Neural crest cell (in vitro differentiated cells): ENCODE data around the gene SEC14L5. TPM values are rescaled to one million over a fixed set of nuclear protein-coding genes. Genes with fewer than 3 reads are reported as not detected.
A peak's percentile ranks its signal among the peaks of the same experiment; 100 is the strongest.
"Not testable (repeated sequence)": the region's sequence is repeated elsewhere in the genome, so short reads cannot be mapped to it uniquely, and the experiment has no call there.

Source experiments
- DNase-seq: peaks from one replicate; pipeline ENCODE4 v3.0.0; 2021; ENCODE audit warnings: low read depth, mixed read lengths, low spot score
- H3K27ac Mint-ChIP-seq: one replicate; pipeline ENCODE4 v1.8.0; 2021; ENCODE audit warnings: mild to moderate bottlenecking, mixed read lengths; ENCODE audit not compliant: unreplicated experiment
- H3K27me3 Mint-ChIP-seq: 2 replicates; pipeline ENCODE4 v1.8.0; 2021; ENCODE audit warnings: low read depth, mild to moderate bottlenecking, mixed read lengths
- H3K36me3 Mint-ChIP-seq: 2 replicates; pipeline ENCODE4 v1.8.0; 2021; ENCODE audit warnings: low read depth, mild to moderate bottlenecking, mixed read lengths
- H3K4me1 Mint-ChIP-seq: 2 replicates; pipeline ENCODE4 v1.8.0; 2021; ENCODE audit warnings: mixed read lengths
- H3K4me3 Mint-ChIP-seq: one replicate; pipeline ENCODE4 v1.8.0; 2021; ENCODE audit warnings: mild to moderate bottlenecking, mixed read lengths
- H3K9me3 Mint-ChIP-seq: 2 replicates; pipeline ENCODE4 v1.8.0; 2021; ENCODE audit warnings: mixed read lengths
- total RNA-seq: library from RNA; stranded (reverse); gene quantifications from 2 replicates; pipeline ENCODE4 v1.2.1, GENCODE V29; 2021
- TF ChIP-seq, protein P1 (sequence below): fragments of 200-600 bp; sonication (generic); conservative IDR thresholded peaks from 2 replicates; pipeline ENCODE4 v1.5.0; 2021; ENCODE audit warnings: antibody characterized with exemption, mild to moderate bottlenecking

SEC14L5 gene
- total RNA-seq, 1 donor from 2014 or later, result 0.68 TPM

DNA sequence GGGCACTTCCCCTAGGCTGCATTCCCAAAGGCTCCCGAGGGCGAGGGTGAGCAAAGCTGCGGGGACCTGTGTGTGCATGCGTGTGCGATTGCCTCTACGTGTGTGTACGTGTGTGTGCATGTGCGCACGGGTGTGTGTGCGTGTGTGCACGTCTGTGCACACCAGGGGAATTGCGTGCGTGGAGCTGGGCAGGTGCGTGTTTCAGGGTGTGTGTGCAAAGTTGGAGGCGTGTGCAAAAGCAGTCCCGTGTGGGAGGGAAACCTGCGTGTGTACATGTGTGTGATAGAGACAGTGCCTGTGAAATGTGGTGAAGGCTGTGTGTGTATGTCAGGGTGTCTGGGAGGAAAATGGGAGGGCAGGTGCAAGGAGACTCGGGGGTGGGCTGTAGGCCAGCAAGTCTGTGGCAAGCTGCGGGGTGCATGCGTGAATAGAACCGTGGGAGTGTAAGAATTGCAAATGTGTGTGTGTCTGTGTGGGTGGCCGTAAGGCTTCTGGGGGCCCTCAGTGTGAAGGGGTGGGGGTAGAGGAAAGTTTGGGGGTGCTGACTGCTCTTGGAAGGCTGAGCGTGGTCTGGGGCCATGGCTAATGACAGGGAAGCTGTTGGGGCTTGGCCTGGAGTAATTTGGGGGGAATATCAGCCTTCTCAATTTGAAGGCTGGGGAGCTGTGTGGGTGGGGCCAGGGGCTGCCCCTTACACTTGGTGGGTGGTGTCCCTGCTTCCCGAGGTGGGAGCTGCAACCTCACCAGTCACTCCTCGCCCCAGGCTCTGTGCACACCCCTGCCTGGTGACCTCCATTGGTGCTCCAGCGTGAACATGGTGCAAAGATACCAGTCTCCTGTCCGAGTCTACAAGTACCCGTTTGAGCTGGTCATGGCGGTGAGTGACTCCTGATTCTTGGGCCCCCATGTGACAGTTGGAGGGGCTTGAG, 644 bp downstream of the SEC14L5 start:
- peaks cover 35% of the 10 kb centered on the region for H3K27me3 Mint-ChIP-seq
- TF ChIP-seq, protein P1, sequence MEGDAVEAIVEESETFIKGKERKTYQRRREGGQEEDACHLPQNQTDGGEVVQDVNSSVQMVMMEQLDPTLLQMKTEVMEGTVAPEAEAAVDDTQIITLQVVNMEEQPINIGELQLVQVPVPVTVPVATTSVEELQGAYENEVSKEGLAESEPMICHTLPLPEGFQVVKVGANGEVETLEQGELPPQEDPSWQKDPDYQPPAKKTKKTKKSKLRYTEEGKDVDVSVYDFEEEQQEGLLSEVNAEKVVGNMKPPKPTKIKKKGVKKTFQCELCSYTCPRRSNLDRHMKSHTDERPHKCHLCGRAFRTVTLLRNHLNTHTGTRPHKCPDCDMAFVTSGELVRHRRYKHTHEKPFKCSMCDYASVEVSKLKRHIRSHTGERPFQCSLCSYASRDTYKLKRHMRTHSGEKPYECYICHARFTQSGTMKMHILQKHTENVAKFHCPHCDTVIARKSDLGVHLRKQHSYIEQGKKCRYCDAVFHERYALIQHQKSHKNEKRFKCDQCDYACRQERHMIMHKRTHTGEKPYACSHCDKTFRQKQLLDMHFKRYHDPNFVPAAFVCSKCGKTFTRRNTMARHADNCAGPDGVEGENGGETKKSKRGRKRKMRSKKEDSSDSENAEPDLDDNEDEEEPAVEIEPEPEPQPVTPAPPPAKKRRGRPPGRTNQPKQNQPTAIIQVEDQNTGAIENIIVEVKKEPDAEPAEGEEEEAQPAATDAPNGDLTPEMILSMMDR, result no peak
- no peaks in the 10 kb centered on the region for H3K9me3 Mint-ChIP-seq
- H3K4me3 Mint-ChIP-seq, result peak overlapping the region; percentile 82
- peak overlapping the region; percentile 27 for H3K27ac Mint-ChIP-seq
- peaks cover 30% of the 10 kb centered on the region for H3K4me1 Mint-ChIP-seq
- no peak for DNase-seq
- H3K36me3 Mint-ChIP-seq, result no peaks in the 10 kb centered on the region

DNA sequence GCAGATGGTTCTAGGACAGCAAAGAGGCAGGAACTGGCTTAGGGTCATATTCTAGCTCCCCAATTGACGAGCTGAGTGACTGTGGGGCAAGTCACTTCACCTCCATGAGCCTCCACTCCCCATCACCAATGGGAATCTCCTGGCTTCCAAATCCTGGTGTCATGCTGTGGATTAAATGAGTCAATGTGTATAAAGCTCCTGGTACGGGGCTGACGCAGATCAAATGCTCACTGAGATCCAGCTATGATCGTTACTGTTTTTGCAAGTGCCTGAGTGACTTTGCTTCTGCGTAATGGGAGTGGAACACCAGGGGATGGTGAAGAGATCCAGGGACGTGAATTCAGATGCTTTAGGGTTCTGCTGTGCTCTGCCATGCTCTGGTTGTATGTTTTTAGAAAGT, 2.4 kb downstream of the SEC14L5 start:
- no peaks in the 10 kb centered on the region for H3K9me3 Mint-ChIP-seq
- TF ChIP-seq, protein P1, result no peak
- peaks cover 30% of the 10 kb centered on the region for H3K4me1 Mint-ChIP-seq
- peaks cover 35% of the 10 kb centered on the region for H3K27me3 Mint-ChIP-seq
- no peak for DNase-seq
- H3K4me3 Mint-ChIP-seq, result no peak overlapping the region
- H3K27ac Mint-ChIP-seq, result no peak overlapping the region
- no peaks in the 10 kb centered on the region for H3K36me3 Mint-ChIP-seq

DNA sequence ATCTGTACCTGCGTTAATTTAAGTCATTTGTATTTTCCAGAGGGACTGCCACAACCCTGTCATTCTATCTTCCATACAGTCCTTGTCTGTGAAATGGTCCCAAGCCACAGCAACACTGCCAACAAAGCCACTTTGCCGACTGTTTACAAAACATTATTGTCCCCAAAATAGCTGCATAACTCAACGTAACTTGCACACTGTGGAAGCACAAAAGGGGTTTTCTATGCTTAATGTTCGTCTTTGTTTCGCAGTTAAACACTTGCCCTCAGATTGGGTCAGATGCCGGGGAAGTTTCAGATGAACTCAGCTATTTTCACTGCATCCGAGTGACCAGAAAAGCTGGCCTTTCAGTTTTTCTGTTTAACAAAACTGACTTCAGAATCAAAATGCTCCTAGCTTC, 4.6 kb downstream of the SEC14L5 start:
- H3K36me3 Mint-ChIP-seq, result no peaks in the 10 kb centered on the region
- peaks cover 20% of the 10 kb centered on the region for H3K4me1 Mint-ChIP-seq
- no peaks in the 10 kb centered on the region for H3K9me3 Mint-ChIP-seq
- TF ChIP-seq, protein P1, result no peak
- peaks cover 23% of the 10 kb centered on the region for H3K27me3 Mint-ChIP-seq
- no peak overlapping the region for H3K4me3 Mint-ChIP-seq
- H3K27ac Mint-ChIP-seq, result no peak overlapping the region
- no peak for DNase-seq

DNA sequence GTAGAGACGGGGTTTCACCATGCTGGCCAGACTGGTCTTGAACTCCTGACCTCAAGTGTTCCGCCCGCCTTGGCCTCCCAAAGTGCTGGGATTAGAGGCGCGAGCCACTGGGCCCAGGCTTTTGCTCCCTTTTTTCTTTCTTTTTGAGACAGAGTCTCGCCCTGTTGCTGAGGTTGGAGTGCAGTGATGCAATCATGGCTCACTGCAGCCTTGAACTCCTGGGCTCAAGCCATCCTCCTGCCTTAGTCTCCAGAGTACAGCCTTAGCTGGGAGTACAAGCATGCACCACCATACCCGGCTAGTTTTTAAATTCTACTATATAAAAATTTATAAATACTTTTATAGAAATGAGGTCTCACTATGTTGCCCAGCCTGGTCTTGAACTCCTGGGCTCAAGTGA, 5.4 kb downstream of the SEC14L5 start:
- H3K27me3 Mint-ChIP-seq, result peaks cover 16% of the 10 kb centered on the region
- not testable (repeated sequence) for H3K9me3 Mint-ChIP-seq, H3K4me3 Mint-ChIP-seq, H3K36me3 Mint-ChIP-seq, DNase-seq, H3K27ac Mint-ChIP-seq
- H3K4me1 Mint-ChIP-seq, result peaks cover 14% of the 10 kb centered on the region

DNA sequence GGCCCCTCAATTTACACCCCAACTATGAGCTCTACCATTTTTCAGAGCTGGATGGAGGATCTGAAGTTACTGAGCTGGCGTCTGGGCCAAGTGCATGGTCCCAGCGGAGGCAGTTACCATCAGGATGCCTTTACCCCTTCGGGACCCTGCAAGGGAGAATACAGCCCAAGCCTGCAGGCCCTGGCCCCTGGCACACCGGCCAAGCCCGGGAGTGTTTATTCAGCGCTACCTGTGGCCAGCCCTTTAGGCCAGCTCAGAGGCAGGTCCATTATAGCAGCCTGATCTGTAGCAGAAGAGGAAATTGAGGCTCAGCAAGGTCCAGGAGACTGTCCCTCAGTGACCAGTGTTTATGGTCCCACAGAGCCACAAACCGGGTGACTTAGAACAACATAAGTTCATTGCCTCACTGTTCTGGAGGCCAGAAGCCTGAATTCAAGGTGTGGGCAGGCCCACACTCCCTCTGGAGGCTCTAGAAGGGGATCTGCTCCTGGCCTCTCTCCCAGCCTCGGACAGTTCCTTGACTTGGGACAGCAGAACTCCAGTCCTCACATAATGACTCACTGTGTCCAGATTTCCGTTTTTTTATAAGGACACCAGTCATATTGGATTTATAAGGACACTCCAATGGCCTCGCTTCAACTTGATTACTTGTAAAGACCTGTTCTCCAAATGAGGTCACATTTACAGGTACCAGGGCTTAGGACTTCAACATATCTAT, 8.8 kb downstream of the SEC14L5 start:
- TF ChIP-seq, protein P1, result no peak
- H3K36me3 Mint-ChIP-seq, result no peaks in the 10 kb centered on the region
- H3K9me3 Mint-ChIP-seq, result no peaks in the 10 kb centered on the region
- H3K27me3 Mint-ChIP-seq, result no peaks in the 10 kb centered on the region
- peaks cover 41% of the 10 kb centered on the region for H3K4me1 Mint-ChIP-seq
- DNase-seq, result no peak
- no peak overlapping the region for H3K27ac Mint-ChIP-seq
- no peak overlapping the region for H3K4me3 Mint-ChIP-seq

DNA sequence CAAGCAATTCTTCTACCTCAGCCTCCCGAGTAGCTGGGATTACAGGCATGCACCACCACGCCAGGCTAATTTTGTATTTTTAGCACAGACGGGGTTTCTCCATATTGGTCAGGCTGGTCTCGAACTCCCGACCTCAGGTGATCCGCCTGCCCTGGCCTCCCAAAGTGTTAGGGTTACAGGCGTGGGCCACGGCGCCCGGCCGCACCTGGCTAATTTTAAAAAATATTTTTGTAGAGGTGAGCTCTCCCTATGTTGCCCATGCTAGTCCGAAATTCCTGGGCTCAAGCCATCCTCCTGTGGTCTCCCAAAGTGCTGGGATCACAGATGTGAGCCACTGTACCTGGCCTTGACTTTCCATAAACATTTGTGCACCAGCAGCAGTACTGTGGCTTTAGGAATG, 10.1 kb downstream of the SEC14L5 start:
- H3K4me3 Mint-ChIP-seq, H3K27ac Mint-ChIP-seq, H3K36me3 Mint-ChIP-seq, DNase-seq, H3K9me3 Mint-ChIP-seq, H3K27me3 Mint-ChIP-seq: not testable (repeated sequence)
- H3K4me1 Mint-ChIP-seq, result peaks cover 44% of the 10 kb centered on the region
